Measurements from ENCODE around the gene UCP3. TPM values are rescaled to one million over a fixed set of nuclear protein-coding genes. Genes with fewer than 3 reads are reported as not detected.

The UCP3 gene
- total RNA-seq, 4 donors from 2014 or later: 0.53 to 1.5 (median 0.92) TPM; not detected in 1

DNA sequence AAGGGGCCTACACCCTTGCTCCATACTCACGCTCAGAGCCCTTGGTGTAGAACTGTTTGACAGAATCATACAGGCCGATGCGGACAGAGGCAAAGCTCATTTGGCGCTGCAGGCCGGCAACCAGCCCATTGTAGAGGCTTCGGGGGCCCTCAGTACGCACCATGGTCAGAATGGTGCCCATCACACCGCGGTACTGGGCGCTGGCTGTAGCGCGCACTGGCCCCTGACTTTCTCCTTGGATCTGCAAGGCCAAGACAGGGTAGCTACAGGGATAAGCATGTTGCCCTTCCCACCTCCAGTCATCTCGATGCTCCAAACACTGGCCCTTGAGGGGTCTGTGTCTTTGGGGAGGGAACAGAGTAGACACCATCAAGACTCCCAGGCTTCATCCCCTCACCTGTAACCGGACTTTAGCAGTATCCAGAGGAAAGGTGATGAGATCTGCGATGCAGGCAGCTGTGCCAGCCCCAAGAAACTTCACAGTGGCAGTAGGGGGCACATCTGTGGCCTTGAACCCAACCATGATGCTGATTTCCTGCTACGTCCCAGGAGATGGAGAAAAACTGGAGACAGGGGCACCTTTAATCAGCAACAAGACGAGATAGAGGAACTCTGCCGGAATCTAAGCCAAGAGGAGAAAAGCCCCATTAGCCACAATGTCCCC is 30.9 kb downstream of the UCP3 start:
- peaks cover 0 to 36% (median 0%) of the 10 kb centered on the region in 3 donors for H3K36me3 ChIP-seq
- no peak overlapping the region for H3K27ac ChIP-seq
- intact Hi-C loops (cut with DNase I): no loop called here
- H3K9me3 ChIP-seq: no peaks in the 10 kb centered on the region
- peaks cover 5 to 67% (median 28%) of the 10 kb centered on the region in 3 donors for H3K4me1 ChIP-seq
- 92 to 94% methylated on average over 6 to 17 of the region's 18 CpGs for WGBS, 2 donors
- H3K4me3 ChIP-seq: no peak overlapping the region
- TF ChIP-seq CTCF (IDR thresholded peaks at IDR 0.05): no peak
- TF ChIP-seq POLR2A (IDR thresholded peaks at IDR 0.05): no peak
- no peak for DNase-seq
- H3K27me3 ChIP-seq: no peaks in the 10 kb centered on the region

DNA sequence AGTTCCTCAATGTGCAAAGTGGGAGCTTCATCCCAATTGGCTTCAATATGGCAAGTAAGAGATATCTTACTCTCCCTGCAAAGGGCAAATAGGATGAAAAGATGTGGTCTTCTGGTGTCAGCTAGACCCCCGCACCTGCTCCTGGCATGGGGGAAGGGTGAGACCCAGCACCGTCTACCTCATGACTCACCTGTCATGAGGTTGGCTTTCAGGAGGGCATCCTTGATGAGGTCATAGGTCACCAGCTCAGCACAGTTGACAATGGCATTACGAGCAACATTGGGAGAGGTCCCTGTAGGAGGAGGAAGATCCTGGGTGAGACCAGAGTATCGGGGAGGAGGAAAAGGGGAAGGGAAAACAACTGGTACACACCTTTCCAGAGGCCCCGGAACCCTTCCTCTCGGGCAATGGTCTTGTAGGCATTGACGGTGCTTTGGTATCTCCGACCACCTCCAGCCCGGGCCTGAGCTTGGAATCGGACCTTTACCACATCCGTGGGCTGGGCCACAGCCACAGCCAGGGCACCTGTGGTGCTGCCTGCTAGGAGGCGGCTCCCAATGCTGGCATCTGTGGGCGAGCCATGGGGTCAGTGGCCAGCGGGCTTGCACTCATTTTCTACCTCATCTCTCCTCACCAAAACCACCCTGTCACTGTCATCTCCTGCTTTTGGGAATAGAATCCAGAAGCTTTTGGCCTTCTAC is 32.3 kb downstream of the UCP3 start:
- Histone ChIP-seq H3K9me3 (no peaks in the 10 kb centered on the region), H3K4me1 (peaks cover 7 to 56% (median 22%) of the 10 kb centered on the region in 3 donors), H3K27me3 (no peaks in the 10 kb centered on the region), H3K4me3 (no peak overlapping the region), H3K27ac (peak overlapping the region in 1 of 4 donors; percentile 21), H3K36me3 (peaks cover 0 to 36% (median 0%) of the 10 kb centered on the region in 3 donors)
- TF ChIP-seq POLR2A (IDR thresholded peaks at IDR 0.05): no peak
- TF ChIP-seq CTCF (IDR thresholded peaks at IDR 0.05): no peak
- intact Hi-C loops (cut with DNase I): no loop called here
- no peak for DNase-seq
- 85 to 87% methylated on average over 8 to 10 of the region's 14 CpGs for WGBS, 2 donors

DNA sequence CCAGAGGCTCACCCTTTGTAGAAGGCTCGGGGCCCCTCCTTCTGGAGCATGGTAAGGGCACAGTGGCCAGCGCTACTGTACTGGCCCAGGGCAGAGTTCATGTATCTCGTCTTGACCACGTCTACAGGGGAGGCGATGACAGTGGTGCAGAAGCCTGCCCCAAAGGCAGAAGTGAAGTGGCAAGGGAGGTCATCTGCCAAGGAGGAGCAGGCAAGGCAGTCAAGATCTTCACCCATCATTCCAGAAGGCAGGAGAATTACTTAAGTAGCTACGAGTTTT is 33.5 kb downstream of the UCP3 start:
- Histone ChIP-seq H3K4me3 (no peak overlapping the region), H3K36me3 (peaks cover 0 to 36% (median 0%) of the 10 kb centered on the region in 3 donors), H3K27me3 (no peaks in the 10 kb centered on the region), H3K27ac (no peak overlapping the region), H3K9me3 (no peaks in the 10 kb centered on the region), H3K4me1 (peaks cover 7 to 44% (median 18%) of the 10 kb centered on the region in 3 donors)
- 63% methylated on average over 6 of the region's 6 CpGs; no CpG with 5 or more reads in 1 of the 2 donors for WGBS, 2 donors
- intact Hi-C loops (cut with DNase I): no loop called here
- TF ChIP-seq CTCF (IDR thresholded peaks at IDR 0.05) (no peak), POLR2A (IDR thresholded peaks at IDR 0.05) (no peak)
- DNase-seq: no peak

DNA sequence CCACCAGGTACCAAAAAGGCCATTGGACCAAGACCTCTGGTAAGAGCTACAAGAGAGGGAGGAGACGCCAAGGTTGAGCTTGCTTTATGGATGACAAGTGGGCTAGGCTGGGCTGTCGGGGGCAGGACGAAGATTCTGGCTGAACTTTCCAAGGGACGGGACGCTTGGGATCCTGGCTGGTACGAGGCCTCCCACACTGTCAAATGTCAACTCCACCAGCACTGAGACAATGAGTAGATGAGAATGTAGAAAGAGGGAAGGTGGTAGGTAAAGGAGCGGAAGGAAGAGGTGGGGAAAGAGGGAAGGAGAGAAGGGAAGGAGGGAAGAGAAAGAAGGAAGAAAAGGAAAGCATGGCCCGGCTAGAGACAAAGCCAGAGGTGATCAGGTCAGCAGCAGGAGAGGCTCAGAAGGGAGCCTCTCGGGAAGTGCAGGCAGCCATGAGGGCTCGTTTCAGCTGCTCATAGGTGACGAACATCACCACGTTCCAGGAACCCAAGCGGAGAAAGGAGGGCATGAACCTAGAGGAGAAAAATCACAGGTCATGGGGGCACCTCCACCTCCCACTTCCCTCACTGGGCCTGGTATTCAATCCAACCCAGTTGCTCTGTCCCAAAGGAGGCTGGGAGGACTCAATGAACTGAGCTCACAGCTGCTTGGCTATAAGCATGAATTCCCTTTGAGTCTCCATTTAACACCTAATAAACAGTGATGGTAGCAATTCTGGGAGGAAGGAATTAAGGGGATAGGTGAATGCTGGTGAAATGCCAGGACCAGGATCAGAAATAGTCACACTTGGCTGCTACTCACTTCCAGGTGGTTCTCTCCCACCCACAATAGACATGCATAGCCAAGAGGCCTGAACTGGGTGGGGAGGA is 34.0 kb downstream of the UCP3 start:
- Histone ChIP-seq H3K27ac (peak overlapping the region in 1 of 4 donors; percentile 55), H3K36me3 (peaks cover 0 to 36% (median 0%) of the 10 kb centered on the region in 3 donors), H3K4me1 (peaks cover 7 to 39% (median 16%) of the 10 kb centered on the region in 3 donors), H3K4me3 (no peak overlapping the region), H3K9me3 (no peaks in the 10 kb centered on the region), H3K27me3 (no peaks in the 10 kb centered on the region)
- no peak for DNase-seq
- intact Hi-C loops (cut with DNase I): no loop called here
- WGBS, 2 donors: 89 to 93% methylated on average over 13 of the region's 13 CpGs
- TF ChIP-seq POLR2A (IDR thresholded peaks at IDR 0.05): no peak
- TF ChIP-seq CTCF (IDR thresholded peaks at IDR 0.05): no peak
